Heart left ventricle (tissue), 13 donors: ENCODE data around the gene SUPT6H.

ENCODE experiments used
- POLR2A ChIP-seq, 2 donors: fragments of 450-650 bp; IDR thresholded peaks; one replicate each; pipeline ENCODE4 v1.6.1; 2017; ENCODE audit warnings: antibody characterized with exemption in 2 of 2, mild to moderate bottlenecking in 2 of 2, moderate library complexity in 2 of 2
- TF ChIP-seq, protein P1 (sequence below), 12 donors: fragments of 200-600 bp; sonication (generic) in 4 of 12; IDR thresholded peaks; one replicate each; pipeline versions ENCODE4 v1.5.0 to v1.8.0; 2018 to 2022; ENCODE audit warnings: antibody characterized with exemption in 12 of 12, mild to moderate bottlenecking in 5 of 12
- donor health status: ischemic (EF 13 %, LVEDD 7.1; RV severe dilation, severe dysfunction).
- donor health status: DM: no; HTN: yes; CAD: no.
- donor health status: DM: no; HTN: no; CAD: no.
- donor health status: ischemic (EF 25% LVEDD 6.9; RV normal size, moderate dysfunction).
- donor health status: ischemic (EF 25% LVEDD 5.7; RV mildly dilated, moderate dysfunction).
- donor health status: ischemic (EF 35%, LVEDD 5.7; RV mildly dilated, moderate dysfunction).
- donor health status: nonischemic (EF 11% LVEDD 7.7; RV severe dilation, severe dysfunction).
- donor health status: DM: yes; HTN: yes; CAD: no.
- donor health status: PGD.
- donor health status: ischemic (EF 29% LVEDD 5.4; RV normal size, mild dysfunction).
- donor health status: nonischemic (EF 23%, LVEDD 6.1; RV moderate dilation, normal function).

DNA sequence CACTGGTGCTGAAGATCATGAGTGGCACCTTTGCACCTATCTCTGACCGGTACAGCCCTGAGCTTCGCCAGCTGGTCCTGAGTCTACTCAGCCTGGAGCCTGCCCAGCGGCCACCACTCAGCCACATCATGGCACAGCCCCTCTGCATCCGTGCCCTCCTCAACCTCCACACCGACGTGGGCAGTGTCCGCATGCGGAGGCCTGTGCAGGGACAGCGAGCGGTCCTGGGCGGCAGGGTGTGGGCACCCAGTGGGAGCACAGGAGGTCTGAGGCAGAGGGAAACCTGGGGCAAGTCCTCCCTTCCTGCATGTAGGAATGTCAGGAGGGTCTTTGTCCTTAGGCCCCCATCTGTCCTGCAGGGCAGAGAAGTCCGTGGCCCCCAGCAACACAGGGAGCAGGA is 75.3 kb downstream of the SUPT6H start:
- TF ChIP-seq, protein P1, sequence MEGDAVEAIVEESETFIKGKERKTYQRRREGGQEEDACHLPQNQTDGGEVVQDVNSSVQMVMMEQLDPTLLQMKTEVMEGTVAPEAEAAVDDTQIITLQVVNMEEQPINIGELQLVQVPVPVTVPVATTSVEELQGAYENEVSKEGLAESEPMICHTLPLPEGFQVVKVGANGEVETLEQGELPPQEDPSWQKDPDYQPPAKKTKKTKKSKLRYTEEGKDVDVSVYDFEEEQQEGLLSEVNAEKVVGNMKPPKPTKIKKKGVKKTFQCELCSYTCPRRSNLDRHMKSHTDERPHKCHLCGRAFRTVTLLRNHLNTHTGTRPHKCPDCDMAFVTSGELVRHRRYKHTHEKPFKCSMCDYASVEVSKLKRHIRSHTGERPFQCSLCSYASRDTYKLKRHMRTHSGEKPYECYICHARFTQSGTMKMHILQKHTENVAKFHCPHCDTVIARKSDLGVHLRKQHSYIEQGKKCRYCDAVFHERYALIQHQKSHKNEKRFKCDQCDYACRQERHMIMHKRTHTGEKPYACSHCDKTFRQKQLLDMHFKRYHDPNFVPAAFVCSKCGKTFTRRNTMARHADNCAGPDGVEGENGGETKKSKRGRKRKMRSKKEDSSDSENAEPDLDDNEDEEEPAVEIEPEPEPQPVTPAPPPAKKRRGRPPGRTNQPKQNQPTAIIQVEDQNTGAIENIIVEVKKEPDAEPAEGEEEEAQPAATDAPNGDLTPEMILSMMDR (IDR thresholded peaks at IDR 0.05) = no peak
- TF ChIP-seq POLR2A (IDR thresholded peaks at IDR 0.05) = no peak
